Testis (tissue), 3 donors: ENCODE data around the gene DLG2. TPM values are rescaled to one million over a fixed set of nuclear protein-coding genes. Genes with fewer than 3 reads are reported as not detected.

ENCODE experiments used
- DNase-seq: peaks from one replicate; pipeline ENCODE4 v3.0.0-alpha.2; 2019
- H3K27ac ChIP-seq, 2 donors: fragments of 200-600 bp; sonication (generic); one replicate each; pipeline ENCODE4 v1.5.1; 2019
- H3K27me3 ChIP-seq: fragments of 200-600 bp; sonication (generic); one replicate; pipeline ENCODE4 v1.5.1; 2019
- H3K36me3 ChIP-seq: fragments of 200-600 bp; sonication (generic); one replicate; pipeline ENCODE4 v1.5.1; 2017; ENCODE audit warnings: low read depth; ENCODE audit errors: missing control alignments
- H3K4me1 ChIP-seq: fragments of 200-600 bp; sonication (generic); one replicate; pipeline ENCODE4 v1.5.1; 2019
- H3K4me3 ChIP-seq, 2 donors: fragments of 200-600 bp; sonication (generic); one replicate each; pipeline ENCODE4 v1.5.1; 2017 to 2019
- H3K9me3 ChIP-seq: fragments of 200-600 bp; sonication (generic); one replicate; pipeline ENCODE4 v1.5.1; 2017
- POLR2A ChIP-seq: fragments of 450-650 bp; IDR thresholded peaks from one replicate; pipeline ENCODE4 v1.6.1; 2017; ENCODE audit warnings: antibody characterized with exemption, mild to moderate bottlenecking, moderate library complexity
- WGBS, 2 donors: methylation state at CpG; one replicate each; pipeline ENCODE4 v1.1.5; 2018; 5-methylcytosine and 5-hydroxymethylcytosine counted together
- intact Hi-C: fragments of 100-400 bp; cut with DNase I; formaldehyde crosslinking; loops from one replicate; pipeline ENCODE4 v1.15.1; 2023; ENCODE audit warnings: low total_unique reads
- polyA plus RNA-seq: library from polyadenylated mRNA; stranded (reverse); fragments of 350-450 nt; fragmentation: Illumina TruSeq; extraction: RNeasy Lipid Tissue Mini Kit (QIAGEN cat#74804); gene quantifications from one replicate; pipeline ENCODE4 v1.2.3, GENCODE V29; 2014; ENCODE audit warnings: low read depth, low replicate concordance; ENCODE audit not compliant: insufficient read depth
- total RNA-seq, 2 donors: library from RNA; depleted of rRNA; stranded (reverse); fragments of >200 nt; gene quantifications; one replicate each; pipeline ENCODE4 v1.2.3, GENCODE V29; 2016
- TF ChIP-seq, protein P1 (sequence below), 3 experiments: fragments of 450-650 bp in 2 of 3; fragments of 200-600 bp in 1 of 3; sonication (generic) in 1 of 3; IDR thresholded peaks; one replicate each; pipeline ENCODE4 v1.5.1; 2016 to 2019; ENCODE audit warnings: antibody characterized with exemption in 3 of 3, mild to moderate bottlenecking in 2 of 3, moderate library complexity in 1 of 3

DLG2 gene
- total and polyA plus RNA-seq, 3 donors from 2014 or later = 13.8 to 23.0 (median 14.1) TPM

DNA sequence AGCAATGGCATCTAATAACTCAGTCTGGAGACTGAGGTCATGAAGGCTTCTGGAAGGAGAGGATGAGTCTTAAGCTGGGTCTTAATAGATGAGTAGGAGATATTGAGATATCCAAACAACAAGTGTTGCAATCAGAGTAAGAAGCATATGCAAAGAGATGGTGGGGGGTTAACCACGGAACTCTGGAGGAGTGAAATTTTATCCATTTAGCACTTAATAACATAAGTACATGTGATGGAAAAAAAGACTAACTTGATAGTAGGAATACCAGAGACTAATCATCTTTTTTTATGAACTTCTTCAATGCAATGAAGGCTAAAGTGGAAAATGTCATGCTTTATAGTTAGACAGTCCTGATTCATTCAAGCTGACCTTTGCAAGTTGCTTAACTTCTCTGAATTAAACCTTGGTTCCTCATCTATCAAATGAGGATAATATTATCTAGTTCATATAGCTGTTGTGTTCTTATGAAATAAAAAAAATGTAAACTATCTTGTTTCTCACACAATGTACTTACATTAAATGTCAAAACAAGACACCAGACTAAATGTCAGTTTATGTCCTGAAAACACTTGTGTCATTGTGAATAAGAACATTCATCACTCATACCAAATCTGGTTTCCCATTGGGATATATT, 1937.9 kb downstream of the DLG2 start:
- no peak overlapping the region for H3K4me3 ChIP-seq
- WGBS, 2 donors = 59 to 75% methylated on average over 1 of the region's 1 CpG
- intact Hi-C loops = no loop called here

DNA sequence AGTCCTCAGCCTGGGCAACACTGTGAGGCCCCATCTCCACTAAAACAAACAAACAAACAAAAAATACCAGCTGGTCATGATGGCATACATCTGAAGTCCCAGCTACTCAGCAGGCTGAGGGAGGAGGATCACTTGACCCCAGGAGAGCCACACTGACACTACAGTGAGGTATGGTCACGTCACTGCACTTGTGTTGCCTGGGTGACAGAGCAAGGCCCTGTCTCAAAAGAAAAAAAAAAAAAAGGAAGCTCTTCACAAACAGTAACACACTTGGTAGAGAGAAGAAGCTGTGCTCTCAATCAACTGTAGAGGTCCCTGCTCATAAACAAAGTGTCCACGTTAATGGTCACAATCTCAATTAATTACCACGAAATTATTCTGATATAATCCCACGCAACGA, 1939.4 kb downstream of the DLG2 start:
- intact Hi-C loops = no loop called here
- WGBS, 2 donors = 87 to 90% methylated on average over 5 of the region's 5 CpGs
- TF ChIP-seq, protein P1, sequence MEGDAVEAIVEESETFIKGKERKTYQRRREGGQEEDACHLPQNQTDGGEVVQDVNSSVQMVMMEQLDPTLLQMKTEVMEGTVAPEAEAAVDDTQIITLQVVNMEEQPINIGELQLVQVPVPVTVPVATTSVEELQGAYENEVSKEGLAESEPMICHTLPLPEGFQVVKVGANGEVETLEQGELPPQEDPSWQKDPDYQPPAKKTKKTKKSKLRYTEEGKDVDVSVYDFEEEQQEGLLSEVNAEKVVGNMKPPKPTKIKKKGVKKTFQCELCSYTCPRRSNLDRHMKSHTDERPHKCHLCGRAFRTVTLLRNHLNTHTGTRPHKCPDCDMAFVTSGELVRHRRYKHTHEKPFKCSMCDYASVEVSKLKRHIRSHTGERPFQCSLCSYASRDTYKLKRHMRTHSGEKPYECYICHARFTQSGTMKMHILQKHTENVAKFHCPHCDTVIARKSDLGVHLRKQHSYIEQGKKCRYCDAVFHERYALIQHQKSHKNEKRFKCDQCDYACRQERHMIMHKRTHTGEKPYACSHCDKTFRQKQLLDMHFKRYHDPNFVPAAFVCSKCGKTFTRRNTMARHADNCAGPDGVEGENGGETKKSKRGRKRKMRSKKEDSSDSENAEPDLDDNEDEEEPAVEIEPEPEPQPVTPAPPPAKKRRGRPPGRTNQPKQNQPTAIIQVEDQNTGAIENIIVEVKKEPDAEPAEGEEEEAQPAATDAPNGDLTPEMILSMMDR (IDR thresholded peaks at IDR 0.05) = no peak
- no peak for TF ChIP-seq POLR2A

More for the DNA sequence above, 1937.9 kb downstream of the DLG2 start:
- no peak overlapping the region for H3K27ac ChIP-seq
- no peaks in the 10 kb centered on the region for H3K36me3 ChIP-seq
- no peaks in the 10 kb centered on the region for H3K4me1 ChIP-seq
- no peaks in the 10 kb centered on the region for H3K27me3 ChIP-seq
- TF ChIP-seq POLR2A = no peak
- TF ChIP-seq, protein P1 (IDR thresholded peaks at IDR 0.05) = no peak
- DNase-seq = no peak
- H3K9me3 ChIP-seq = no peaks in the 10 kb centered on the region

GRCh38 chr11:83685730-83686129, 1941.4 kb downstream of the DLG2 start:
- no peak for TF ChIP-seq POLR2A
- TF ChIP-seq, protein P1 (IDR thresholded peaks at IDR 0.05) = no peak
- WGBS, 2 donors = 92 to 95% methylated on average over 2 of the region's 2 CpGs

More for the DNA sequence above, 1939.4 kb downstream of the DLG2 start:
- no peaks in the 10 kb centered on the region for H3K36me3 ChIP-seq
- H3K27me3 ChIP-seq = no peaks in the 10 kb centered on the region
- DNase-seq = no peak
- no peak overlapping the region for H3K27ac ChIP-seq
- no peak overlapping the region for H3K4me3 ChIP-seq
- no peaks in the 10 kb centered on the region for H3K9me3 ChIP-seq
- no peaks in the 10 kb centered on the region for H3K4me1 ChIP-seq

DNA sequence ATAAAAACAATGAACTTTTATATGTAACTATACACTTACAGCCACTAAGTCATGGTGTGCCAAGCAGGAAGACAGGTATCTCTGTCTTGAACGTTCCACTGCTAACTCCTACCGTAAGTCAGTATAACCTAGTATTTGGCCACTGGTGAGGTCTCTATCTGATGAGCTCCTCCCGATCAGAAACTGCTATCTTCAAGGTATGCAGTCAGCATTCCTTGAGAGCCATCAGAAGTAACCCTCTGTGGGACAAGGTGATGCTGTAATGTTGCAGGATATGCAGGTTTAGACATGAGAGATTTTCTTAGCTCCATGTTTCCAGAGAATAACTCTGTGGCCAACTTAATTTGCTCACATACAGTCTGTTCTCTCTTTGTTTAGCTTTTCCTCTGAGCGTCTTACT, 1943.1 kb downstream of the DLG2 start:
- DNase-seq = no peak
- no peaks in the 10 kb centered on the region for H3K36me3 ChIP-seq
- H3K9me3 ChIP-seq = no peaks in the 10 kb centered on the region
- WGBS, 2 donors = 84 to 85% methylated on average over 4 of the region's 4 CpGs
- no peak overlapping the region for H3K4me3 ChIP-seq
- no peaks in the 10 kb centered on the region for H3K4me1 ChIP-seq
- no peak overlapping the region for H3K27ac ChIP-seq
- intact Hi-C loops = no loop called here
- no peak for TF ChIP-seq POLR2A
- TF ChIP-seq, protein P1 (IDR thresholded peaks at IDR 0.05) = no peak
- no peaks in the 10 kb centered on the region for H3K27me3 ChIP-seq

More at GRCh38 chr11:83685730-83686129, 1941.4 kb downstream of the DLG2 start:
- no peak for DNase-seq
- Histone ChIP-seq H3K36me3 (no peaks in the 10 kb centered on the region), H3K27me3 (no peaks in the 10 kb centered on the region), H3K9me3 (no peaks in the 10 kb centered on the region), H3K4me3 (no peak overlapping the region), H3K27ac (no peak overlapping the region), H3K4me1 (no peaks in the 10 kb centered on the region)
- intact Hi-C loops = no loop called here

DNA sequence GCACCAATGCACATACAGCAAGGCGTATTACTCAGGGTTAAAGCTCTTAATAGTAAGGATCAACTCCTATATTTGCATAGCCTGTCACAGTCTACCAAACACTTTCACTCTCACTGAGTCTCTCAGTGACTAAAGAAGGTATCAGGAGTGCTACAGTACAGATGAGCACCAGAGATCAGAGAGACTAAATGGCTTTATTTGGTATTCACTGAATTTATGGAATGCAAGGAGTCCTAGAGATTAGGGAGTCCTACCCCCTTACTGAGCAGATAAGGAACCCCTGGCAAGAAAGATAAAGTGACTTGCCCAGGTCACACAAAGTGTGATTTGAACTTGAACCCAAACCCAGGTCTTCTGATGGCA, 1944.6 kb downstream of the DLG2 start:
- no peaks in the 10 kb centered on the region for H3K27me3 ChIP-seq
- no peaks in the 10 kb centered on the region for H3K36me3 ChIP-seq
- H3K27ac ChIP-seq = no peak overlapping the region
- no peaks in the 10 kb centered on the region for H3K4me1 ChIP-seq
- TF ChIP-seq POLR2A = no peak
- TF ChIP-seq, protein P1 (IDR thresholded peaks at IDR 0.05) = no peak
- H3K4me3 ChIP-seq = no peak overlapping the region
- intact Hi-C loops = no loop called here
- 82 to 85% methylated on average over 1 of the region's 1 CpG for WGBS, 2 donors
- no peak for DNase-seq
- H3K9me3 ChIP-seq = no peaks in the 10 kb centered on the region
